GM06990 (cell line): Measurements from ENCODE around the gene ALDH1L1.
A peak's percentile ranks its signal among the peaks of the same experiment; 100 is the strongest.

Experiments used
- DNase-seq: peaks from one replicate; pipeline ENCODE4 v3.0.0-alpha.2; 2011; ENCODE audit not compliant: insufficient read length; ENCODE audit errors: extremely low read depth
- H3K27me3 ChIP-seq: replicated peaks from 2 replicates; pipeline ENCODE4 v1.6.0; 2011; ENCODE audit warnings: low read length; ENCODE audit not compliant: control insufficient read depth, insufficient read depth
- H3K36me3 ChIP-seq: 2 replicates; pipeline ENCODE4 v1.5.1; 2011; ENCODE audit warnings: low read length; ENCODE audit not compliant: control insufficient read depth, insufficient read depth
- H3K4me3 ChIP-seq: replicated peaks from 2 replicates; pipeline ENCODE4 v1.5.1; 2011; ENCODE audit warnings: low read depth, mild to moderate bottlenecking, control low read depth, low read length
- CTCF ChIP-seq: IDR thresholded peaks from 2 replicates; pipeline ENCODE4 v1.5.1; 2011; ENCODE audit warnings: low read length, control low read depth, mild to moderate bottlenecking, inconsistent platforms; ENCODE audit not compliant: insufficient read depth, poor library complexity, severe bottlenecking

The ALDH1L1 gene

DNA sequence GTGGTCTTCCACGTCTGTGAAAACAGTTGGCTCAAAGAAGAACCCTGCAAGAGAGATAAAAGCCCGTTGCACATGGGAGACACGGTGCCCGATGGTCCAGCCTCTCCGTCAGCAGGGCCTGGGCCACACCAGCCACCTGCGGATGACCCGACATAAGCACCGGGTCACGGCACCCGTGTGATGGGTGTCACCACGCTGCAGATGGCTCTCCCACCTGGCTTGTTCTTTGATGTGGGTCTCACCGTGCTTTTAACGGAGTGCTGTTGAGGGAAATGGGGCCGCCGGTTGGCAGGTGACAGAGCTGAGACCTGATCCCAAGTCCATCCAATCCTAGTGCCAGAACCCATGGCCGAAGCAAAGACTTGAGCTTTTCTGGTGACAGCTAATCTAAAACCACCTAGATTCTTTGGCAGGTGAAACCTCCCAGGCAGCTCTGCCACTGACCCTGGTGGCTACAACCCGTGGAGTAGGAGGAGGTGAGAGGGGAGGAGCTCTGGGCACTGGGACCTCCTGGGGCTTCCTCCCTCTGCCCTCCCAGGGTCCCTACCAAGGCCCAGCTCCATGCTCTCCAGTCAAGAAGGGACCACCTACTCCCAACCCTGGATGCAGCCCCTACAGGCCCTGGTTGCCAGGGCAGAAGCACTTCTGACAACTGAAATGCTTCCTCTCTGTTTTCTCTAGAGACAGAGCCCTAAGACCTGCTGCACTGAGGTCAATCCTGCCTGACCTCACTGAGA, 73.0 kb downstream of the ALDH1L1 start:
- no peaks in the 10 kb centered on the region for H3K27me3 ChIP-seq
- no peak overlapping the region for H3K4me3 ChIP-seq
- DNase-seq = no peak
- no peaks in the 10 kb centered on the region for H3K36me3 ChIP-seq
- TF ChIP-seq CTCF = no peak

- no peak for TF ChIP-seq CTCF
- Histone ChIP-seq H3K36me3 (no peaks in the 10 kb centered on the region), H3K4me3 (no peak overlapping the region), H3K27me3 (no peaks in the 10 kb centered on the region)
- no peak for DNase-seq
Observed at GRCh38 chr3:126106336-126107202, 73.8 kb downstream of the ALDH1L1 start.

GRCh38 chr3:126105691-126106187, 74.6 kb downstream of the ALDH1L1 start:
- no peak for TF ChIP-seq CTCF
- Histone ChIP-seq H3K4me3 (no peak overlapping the region), H3K36me3 (no peaks in the 10 kb centered on the region), H3K27me3 (no peaks in the 10 kb centered on the region)
- DNase-seq = no peak

DNA sequence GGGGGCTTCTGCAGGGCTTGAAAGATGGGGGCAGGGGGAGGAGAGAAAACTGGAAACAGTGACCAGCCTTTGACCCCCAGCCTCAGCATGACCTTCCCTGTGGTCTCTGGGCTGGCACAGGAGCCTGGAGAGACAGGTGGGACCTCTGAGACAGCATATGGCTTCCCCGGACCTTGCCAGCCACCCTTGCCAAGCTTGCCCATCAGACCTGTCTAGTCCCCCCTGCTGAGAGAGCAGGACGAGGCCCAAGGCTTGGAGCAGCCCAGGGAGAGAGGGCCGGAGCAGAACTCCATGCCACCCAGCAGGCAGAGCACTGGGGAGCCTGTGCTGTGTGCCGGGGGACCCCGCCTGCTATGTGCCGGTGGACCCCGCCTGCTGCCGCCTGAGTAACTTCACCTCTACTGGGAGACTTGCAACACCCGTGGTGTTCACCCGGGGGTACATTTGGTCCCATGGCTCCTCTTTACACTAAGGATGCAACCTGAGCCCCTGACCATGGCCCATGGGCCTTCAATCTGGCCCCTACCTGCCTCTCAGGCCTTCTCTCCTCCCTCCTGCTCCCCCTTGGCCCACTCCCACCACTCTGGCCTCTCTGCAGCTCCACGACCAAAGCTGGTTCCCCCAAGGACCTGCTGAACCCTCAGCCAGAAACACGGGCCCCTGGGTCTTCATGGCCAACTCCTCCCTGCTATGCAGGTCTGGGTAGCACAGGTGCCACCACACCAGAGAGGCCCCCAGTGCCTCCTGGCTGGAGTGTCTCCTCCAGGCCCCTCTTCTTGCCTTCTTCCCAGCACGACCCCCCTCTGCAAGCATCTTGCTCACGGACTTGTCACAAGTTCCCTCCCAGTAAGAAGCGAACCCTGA, 75.4 kb downstream of the ALDH1L1 start:
- no peak for DNase-seq
- TF ChIP-seq CTCF = no peak
- H3K4me3 ChIP-seq = no peak overlapping the region
- H3K36me3 ChIP-seq = no peaks in the 10 kb centered on the region
- no peaks in the 10 kb centered on the region for H3K27me3 ChIP-seq

DNA sequence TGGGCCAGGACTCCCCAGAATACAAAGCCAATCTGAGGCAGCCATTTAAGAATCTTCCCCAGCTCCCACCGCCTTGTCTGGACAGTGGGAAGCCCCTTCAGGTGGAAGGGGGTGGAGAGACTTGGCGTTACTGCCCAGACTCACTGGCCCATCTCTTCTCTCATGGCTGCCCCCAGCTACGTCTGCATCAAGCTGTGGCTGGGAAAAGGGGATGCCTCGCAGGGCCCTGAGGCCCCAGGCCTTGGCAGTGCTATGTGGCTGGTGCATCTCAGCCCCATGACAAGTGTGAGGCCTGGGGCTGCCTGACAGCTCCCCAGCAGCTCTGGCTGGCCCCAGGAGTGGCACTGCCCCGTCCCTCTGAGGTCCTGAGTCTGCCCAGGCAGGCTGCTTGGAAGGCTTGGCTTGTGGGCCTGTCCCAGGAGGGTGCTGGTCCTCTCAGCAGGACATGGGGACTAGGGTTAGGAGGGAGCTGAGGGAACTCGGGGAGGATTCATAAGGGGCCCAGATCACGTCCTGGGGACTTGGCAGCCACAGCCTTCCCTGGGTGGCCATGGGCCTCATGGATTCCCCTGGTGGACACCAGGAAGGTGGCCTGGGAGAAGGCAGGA, 76.3 kb downstream of the ALDH1L1 start:
- Histone ChIP-seq H3K27me3 (no peaks in the 10 kb centered on the region), H3K36me3 (no peaks in the 10 kb centered on the region), H3K4me3 (no peak overlapping the region)
- DNase-seq = no peak
- peak; percentile 0 for TF ChIP-seq CTCF
